ENCODE data around the gene MUC5AC.
"Not testable (repeated sequence)": the region's sequence is repeated elsewhere in the genome, so short reads cannot be mapped to it uniquely, and the experiment has no call there.

The MUC5AC gene

GRCh38 chr11:1239596-1240205 is 81.9 kb downstream of the MUC5AC start:
- no peak for DNase-seq

DNA sequence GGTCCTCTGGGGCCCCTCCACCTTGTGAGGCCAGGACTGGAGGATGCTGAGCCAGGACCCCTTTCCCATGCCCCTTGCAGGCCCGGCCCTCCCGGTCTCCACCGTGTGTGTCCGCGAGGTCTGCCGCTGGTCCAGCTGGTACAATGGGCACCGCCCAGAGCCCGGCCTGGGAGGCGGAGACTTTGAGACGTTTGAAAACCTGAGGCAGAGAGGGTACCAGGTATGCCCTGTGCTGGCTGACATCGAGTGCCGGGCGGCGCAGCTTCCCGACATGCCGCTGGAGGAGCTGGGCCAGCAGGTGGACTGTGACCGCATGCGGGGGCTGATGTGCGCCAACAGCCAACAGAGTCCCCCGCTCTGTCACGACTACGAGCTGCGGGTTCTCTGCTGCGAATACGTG is 83.0 kb downstream of the MUC5AC start:
- no peak for DNase-seq

DNA sequence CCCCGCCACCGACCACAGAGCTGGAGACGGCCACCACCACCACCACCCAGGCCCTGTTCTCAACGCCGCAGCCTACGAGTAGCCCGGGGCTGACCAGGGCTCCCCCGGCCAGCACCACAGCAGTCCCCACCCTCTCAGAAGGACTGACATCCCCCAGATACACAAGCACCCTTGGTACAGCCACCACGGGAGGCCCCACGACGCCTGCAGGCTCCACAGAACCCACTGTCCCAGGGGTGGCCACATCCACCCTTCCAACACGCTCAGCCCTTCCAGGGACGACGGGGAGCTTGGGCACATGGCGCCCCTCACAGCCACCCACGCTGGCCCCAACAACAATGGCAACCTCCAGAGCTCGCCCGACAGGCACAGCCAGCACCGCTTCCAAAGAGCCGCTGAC is 84.0 kb downstream of the MUC5AC start:
- no peak for DNase-seq

GRCh38 chr11:1242289-1242688 is 84.5 kb downstream of the MUC5AC start:
- DNase-seq = no peak

DNA sequence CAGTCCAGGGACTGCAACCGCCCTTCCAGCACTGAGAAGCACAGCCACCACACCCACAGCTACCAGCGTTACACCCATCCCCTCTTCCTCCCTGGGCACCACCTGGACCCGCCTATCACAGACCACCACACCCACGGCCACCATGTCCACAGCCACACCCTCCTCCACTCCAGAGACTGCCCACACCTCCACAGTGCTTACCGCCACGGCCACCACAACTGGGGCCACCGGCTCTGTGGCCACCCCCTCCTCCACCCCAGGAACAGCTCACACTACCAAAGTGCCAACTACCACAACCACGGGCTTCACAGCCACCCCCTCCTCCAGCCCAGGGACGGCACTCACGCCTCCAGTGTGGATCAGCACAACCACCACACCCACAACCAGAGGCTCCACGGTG is 85.0 kb downstream of the MUC5AC start:
- not testable (repeated sequence) for DNase-seq

GRCh38 chr11:1243521-1243920 is 85.8 kb downstream of the MUC5AC start:
- not testable (repeated sequence) for DNase-seq

DNA sequence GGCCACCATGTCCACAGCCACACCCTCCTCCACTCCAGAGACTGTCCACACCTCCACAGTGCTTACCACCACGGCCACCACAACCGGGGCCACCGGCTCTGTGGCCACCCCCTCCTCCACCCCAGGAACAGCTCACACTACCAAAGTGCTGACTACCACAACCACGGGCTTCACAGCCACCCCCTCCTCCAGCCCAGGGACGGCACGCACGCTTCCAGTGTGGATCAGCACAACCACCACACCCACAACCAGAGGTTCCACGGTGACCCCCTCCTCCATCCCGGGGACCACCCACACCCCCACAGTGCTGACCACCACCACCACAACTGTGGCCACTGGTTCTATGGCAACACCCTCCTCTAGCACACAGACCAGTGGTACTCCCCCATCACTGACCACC is 86.8 kb downstream of the MUC5AC start:
- DNase-seq = not testable (repeated sequence)

- not testable (repeated sequence) for DNase-seq
These were observed 88.0 kb downstream of the MUC5AC start for GRCh38 chr11:1245717-1246116.

GRCh38 chr11:1246301-1246700 is 88.5 kb downstream of the MUC5AC start:
- DNase-seq = not testable (repeated sequence)

DNA sequence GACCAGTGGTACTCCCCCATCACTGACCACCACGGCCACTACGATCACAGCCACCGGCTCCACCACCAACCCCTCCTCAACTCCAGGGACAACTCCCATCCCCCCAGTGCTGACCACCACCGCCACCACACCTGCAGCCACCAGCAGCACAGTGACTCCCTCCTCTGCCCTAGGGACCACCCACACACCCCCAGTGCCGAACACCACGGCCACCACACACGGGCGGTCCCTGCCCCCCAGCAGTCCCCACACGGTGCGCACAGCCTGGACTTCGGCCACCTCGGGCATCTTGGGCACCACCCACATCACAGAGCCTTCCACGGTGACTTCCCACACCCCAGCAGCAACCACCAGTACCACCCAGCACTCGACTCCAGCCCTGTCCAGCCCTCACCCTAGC is 89.3 kb downstream of the MUC5AC start:
- not testable (repeated sequence) for DNase-seq

DNA sequence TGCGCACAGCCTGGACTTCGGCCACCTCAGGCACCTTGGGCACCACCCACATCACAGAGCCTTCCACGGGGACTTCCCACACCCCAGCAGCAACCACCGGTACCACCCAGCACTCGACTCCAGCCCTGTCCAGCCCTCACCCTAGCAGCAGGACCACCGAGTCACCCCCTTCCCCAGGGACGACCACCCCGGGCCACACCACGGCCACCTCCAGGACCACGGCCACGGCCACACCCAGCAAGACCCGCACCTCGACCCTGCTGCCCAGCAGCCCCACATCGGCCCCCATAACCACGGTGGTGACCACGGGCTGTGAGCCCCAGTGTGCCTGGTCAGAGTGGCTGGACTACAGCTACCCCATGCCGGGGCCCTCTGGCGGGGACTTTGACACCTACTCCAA is 91.2 kb downstream of the MUC5AC start:
- DNase-seq = not testable (repeated sequence)

DNA sequence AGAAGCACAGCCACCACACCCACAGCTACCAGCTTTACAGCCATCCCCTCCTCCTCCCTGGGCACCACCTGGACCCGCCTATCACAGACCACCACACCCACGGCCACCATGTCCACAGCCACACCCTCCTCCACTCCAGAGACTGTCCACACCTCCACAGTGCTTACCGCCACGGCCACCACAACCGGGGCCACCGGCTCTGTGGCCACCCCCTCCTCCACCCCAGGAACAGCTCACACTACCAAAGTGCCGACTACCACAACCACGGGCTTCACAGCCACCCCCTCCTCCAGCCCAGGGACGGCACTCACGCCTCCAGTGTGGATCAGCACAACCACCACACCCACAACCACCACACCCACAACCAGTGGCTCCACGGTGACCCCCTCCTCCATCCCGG is 92.7 kb downstream of the MUC5AC start:
- not testable (repeated sequence) for DNase-seq
